Liver (tissue), 9 donors: ENCODE measurements around the gene ZNF530. TPM values are rescaled to one million over a fixed set of nuclear protein-coding genes. Genes with fewer than 3 reads are reported as not detected.

Source experiments
- DNase-seq: peaks from one replicate; pipeline ENCODE4 v3.0.0-alpha.2; 2017; ENCODE audit warnings: low spot score
- H3K27ac ChIP-seq, 2 donors: one replicate each; pipeline ENCODE4 v1.7.0; 2013; ENCODE audit warnings: inconsistent platforms in 2 of 2, low read length in 2 of 2, control low read depth in 1 of 2, low read depth in 1 of 2, mild to moderate bottlenecking in 1 of 2
- H3K27me3 ChIP-seq, 4 donors: one replicate each; pipeline versions ENCODE4 v1.6.1 to v1.7.0; 2013; ENCODE audit warnings: low read length in 3 of 4, inconsistent platforms in 1 of 4, mild to moderate bottlenecking in 1 of 4, moderate library complexity in 1 of 4; ENCODE audit not compliant: control insufficient read depth in 4 of 4, insufficient read depth in 4 of 4
- H3K36me3 ChIP-seq, 4 donors: one replicate each; pipeline versions ENCODE4 v1.6.1 to v1.7.0; 2013; ENCODE audit warnings: low read length in 3 of 4, mild to moderate bottlenecking in 3 of 4, low read depth in 1 of 4, moderate library complexity in 1 of 4; ENCODE audit not compliant: control insufficient read depth in 4 of 4, insufficient read depth in 3 of 4
- H3K4me1 ChIP-seq, 4 donors: one replicate each; pipeline versions ENCODE4 v1.6.1 to v1.7.0; 2013; ENCODE audit warnings: low read length in 3 of 4, mild to moderate bottlenecking in 3 of 4, moderate library complexity in 1 of 4; ENCODE audit not compliant: control insufficient read depth in 4 of 4, insufficient read depth in 4 of 4
- H3K4me3 ChIP-seq, 3 donors: one replicate each; pipeline versions ENCODE4 v1.6.1 to v1.7.0; 2013; ENCODE audit warnings: low read length in 3 of 3, control low read depth in 1 of 3, low read depth in 1 of 3, mild to moderate bottlenecking in 1 of 3
- H3K9ac ChIP-seq, 2 donors: one replicate each; pipeline ENCODE4 v1.7.0; 2013; ENCODE audit warnings: low read length in 2 of 2, mild to moderate bottlenecking in 2 of 2, moderate library complexity in 2 of 2, control low read depth in 1 of 2, low read depth in 1 of 2
- H3K9me3 ChIP-seq, 4 donors: one replicate each; pipeline versions ENCODE4 v1.6.1 to v1.7.0; 2013; ENCODE audit warnings: low read length in 3 of 4; ENCODE audit not compliant: control insufficient read depth in 4 of 4
- EGR1 ChIP-seq, 2 donors: IDR thresholded peaks; 2 replicates each; pipeline ENCODE4 v1.6.1; 2016 to 2018; ENCODE audit warnings: antibody characterized with exemption in 2 of 2, low read depth in 2 of 2
- FOXA1 ChIP-seq: IDR thresholded peaks from 2 replicates; pipeline ENCODE4 v1.6.1; 2016; ENCODE audit warnings: antibody characterized with exemption
- FOXA2 ChIP-seq: IDR thresholded peaks from 2 replicates; pipeline ENCODE4 v1.6.1; 2016; ENCODE audit warnings: antibody characterized with exemption
- GABPA ChIP-seq, 2 donors: IDR thresholded peaks in 1 of 2; conservative IDR thresholded peaks in 1 of 2; 2 replicates each; pipeline ENCODE4 v1.6.1; 2016; ENCODE audit warnings: antibody characterized with exemption in 2 of 2, mild to moderate bottlenecking in 1 of 2, moderate library complexity in 1 of 2
- HNF4A ChIP-seq, 2 donors: conservative IDR thresholded peaks; 2 replicates each; pipeline ENCODE4 v1.6.1; 2016; ENCODE audit warnings: antibody characterized with exemption in 2 of 2, mild to moderate bottlenecking in 2 of 2
- HNF4G ChIP-seq: IDR thresholded peaks from 2 replicates; pipeline ENCODE4 v1.6.1; 2016; ENCODE audit warnings: antibody characterized with exemption
- JUND ChIP-seq, 2 donors: IDR thresholded peaks; 2 replicates each; pipeline ENCODE4 v1.6.1; 2016; ENCODE audit warnings: antibody characterized with exemption in 2 of 2
- NR2F2 ChIP-seq: IDR thresholded peaks from 2 replicates; pipeline ENCODE4 v1.6.1; 2016; ENCODE audit warnings: antibody characterized with exemption
- RAD21 ChIP-seq, 2 donors: IDR thresholded peaks; 2 replicates each; pipeline ENCODE4 v1.6.1; 2016; ENCODE audit warnings: antibody characterized with exemption in 2 of 2, mild to moderate bottlenecking in 2 of 2
- SP1 ChIP-seq: IDR thresholded peaks from 2 replicates; pipeline ENCODE4 v1.6.1; 2018; ENCODE audit warnings: antibody characterized with exemption, mild to moderate bottlenecking
- TAF1 ChIP-seq: conservative IDR thresholded peaks from 2 replicates; pipeline ENCODE4 v1.6.1; 2016; ENCODE audit warnings: antibody characterized with exemption, mild to moderate bottlenecking
- YY1 ChIP-seq: IDR thresholded peaks from 2 replicates; pipeline ENCODE4 v1.6.1; 2016; ENCODE audit warnings: antibody characterized with exemption, mild to moderate bottlenecking
- WGBS: extraction: QIAGEN DNeasy Blood & Tissue Kit; methylation state at CpG from one replicate; pipeline ENCODE4 v1.1.7; 2013; 5-methylcytosine and 5-hydroxymethylcytosine counted together
- polyA plus RNA-seq, 2 donors: library from polyadenylated mRNA; stranded (reverse) in 1 of 2; unstranded in 1 of 2; fragments of 200-250 nt in 1 of 2; fragments of >200 nt in 1 of 2; fragmentation: Nextera tagmentation in 1 of 2; extraction: Ambion mirVana in 1 of 2; gene quantifications; one replicate each; pipeline versions ENCODE4 v1.2.1 to v1.2.3, GENCODE V29; 2013 to 2015
- total RNA-seq, 2 donors: library from RNA; depleted of rRNA; stranded (reverse); fragments of >200 nt; gene quantifications; one replicate each; pipeline ENCODE4 v1.2.3, GENCODE V29; 2014
- TF ChIP-seq, protein P1 (sequence below): fragments of 150-350 bp; IDR thresholded peaks from 2 replicates; pipeline ENCODE4 v1.5.1; 2017; ENCODE audit warnings: improper control_type of control experiment, low read depth, low read length; ENCODE audit not compliant: missing input control
- TF ChIP-seq, protein P2 (sequence below): IDR thresholded peaks from 2 replicates; pipeline ENCODE4 v1.6.1; 2016; ENCODE audit warnings: antibody characterized with exemption
- TF ChIP-seq, protein P3 (sequence below): IDR thresholded peaks from 2 replicates; pipeline ENCODE4 v1.6.1; 2016; ENCODE audit warnings: antibody characterized with exemption
- TF ChIP-seq, protein P4 (sequence below): IDR thresholded peaks from 2 replicates; pipeline ENCODE4 v1.6.1; 2016; ENCODE audit warnings: antibody characterized with exemption, mild to moderate bottlenecking
- donor health status: healthy.
- donor health status: healthy.
- donor health status: healthy.
- donor health status: healthy.
- donor health status: healthy.

The ZNF530 gene
- total and polyA plus RNA-seq, 4 donors, result 0.86 to 7.1 (median 1.4) TPM

DNA sequence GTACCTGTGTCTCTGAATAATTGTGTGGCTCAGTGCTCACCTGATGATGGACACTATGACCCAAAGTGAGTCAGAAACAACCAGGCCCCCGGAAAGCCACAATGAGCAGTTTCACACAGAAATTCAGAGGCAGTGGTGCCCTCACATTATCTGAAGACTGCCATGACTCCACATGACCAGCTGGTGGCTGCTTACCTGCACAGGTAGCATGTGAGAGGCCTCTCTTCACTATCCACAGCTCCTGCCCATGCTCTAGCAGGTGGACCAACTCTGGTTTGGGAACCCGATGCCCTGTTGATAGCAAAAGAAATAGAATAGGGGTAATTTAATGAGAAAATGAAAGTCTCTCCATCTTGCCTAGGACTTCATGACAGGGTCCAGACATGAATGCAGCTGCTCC lies 47.3 kb upstream of the ZNF530 start:
- TF ChIP-seq, protein P1, sequence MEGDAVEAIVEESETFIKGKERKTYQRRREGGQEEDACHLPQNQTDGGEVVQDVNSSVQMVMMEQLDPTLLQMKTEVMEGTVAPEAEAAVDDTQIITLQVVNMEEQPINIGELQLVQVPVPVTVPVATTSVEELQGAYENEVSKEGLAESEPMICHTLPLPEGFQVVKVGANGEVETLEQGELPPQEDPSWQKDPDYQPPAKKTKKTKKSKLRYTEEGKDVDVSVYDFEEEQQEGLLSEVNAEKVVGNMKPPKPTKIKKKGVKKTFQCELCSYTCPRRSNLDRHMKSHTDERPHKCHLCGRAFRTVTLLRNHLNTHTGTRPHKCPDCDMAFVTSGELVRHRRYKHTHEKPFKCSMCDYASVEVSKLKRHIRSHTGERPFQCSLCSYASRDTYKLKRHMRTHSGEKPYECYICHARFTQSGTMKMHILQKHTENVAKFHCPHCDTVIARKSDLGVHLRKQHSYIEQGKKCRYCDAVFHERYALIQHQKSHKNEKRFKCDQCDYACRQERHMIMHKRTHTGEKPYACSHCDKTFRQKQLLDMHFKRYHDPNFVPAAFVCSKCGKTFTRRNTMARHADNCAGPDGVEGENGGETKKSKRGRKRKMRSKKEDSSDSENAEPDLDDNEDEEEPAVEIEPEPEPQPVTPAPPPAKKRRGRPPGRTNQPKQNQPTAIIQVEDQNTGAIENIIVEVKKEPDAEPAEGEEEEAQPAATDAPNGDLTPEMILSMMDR, result no peak
- TF ChIP-seq, protein P2, sequence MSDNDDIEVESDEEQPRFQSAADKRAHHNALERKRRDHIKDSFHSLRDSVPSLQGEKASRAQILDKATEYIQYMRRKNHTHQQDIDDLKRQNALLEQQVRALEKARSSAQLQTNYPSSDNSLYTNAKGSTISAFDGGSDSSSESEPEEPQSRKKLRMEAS, result no peak
- TF ChIP-seq RAD21 (IDR thresholded peaks at IDR 0.05), result no peak
- TF ChIP-seq FOXA1, result no peak
- no peak for TF ChIP-seq HNF4A (conservative IDR thresholded peaks at IDR 0.05)
- no peak for TF ChIP-seq GABPA (IDR thresholded peaks at IDR 0.05 in 1 of 2, conservative IDR thresholded peaks at IDR 0.05 in 1 of 2)
- TF ChIP-seq NR2F2, result no peak
- TF ChIP-seq JUND (IDR thresholded peaks at IDR 0.05), result no peak
- TF ChIP-seq HNF4G, result no peak
- no peak for TF ChIP-seq EGR1 (IDR thresholded peaks at IDR 0.05; ENCODE audit: low read depth in 2 of 2)
- TF ChIP-seq TAF1, result no peak
- no peak for TF ChIP-seq SP1
- TF ChIP-seq, protein P3, sequence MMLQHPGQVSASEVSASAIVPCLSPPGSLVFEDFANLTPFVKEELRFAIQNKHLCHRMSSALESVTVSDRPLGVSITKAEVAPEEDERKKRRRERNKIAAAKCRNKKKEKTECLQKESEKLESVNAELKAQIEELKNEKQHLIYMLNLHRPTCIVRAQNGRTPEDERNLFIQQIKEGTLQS, result no peak
- TF ChIP-seq, protein P4, sequence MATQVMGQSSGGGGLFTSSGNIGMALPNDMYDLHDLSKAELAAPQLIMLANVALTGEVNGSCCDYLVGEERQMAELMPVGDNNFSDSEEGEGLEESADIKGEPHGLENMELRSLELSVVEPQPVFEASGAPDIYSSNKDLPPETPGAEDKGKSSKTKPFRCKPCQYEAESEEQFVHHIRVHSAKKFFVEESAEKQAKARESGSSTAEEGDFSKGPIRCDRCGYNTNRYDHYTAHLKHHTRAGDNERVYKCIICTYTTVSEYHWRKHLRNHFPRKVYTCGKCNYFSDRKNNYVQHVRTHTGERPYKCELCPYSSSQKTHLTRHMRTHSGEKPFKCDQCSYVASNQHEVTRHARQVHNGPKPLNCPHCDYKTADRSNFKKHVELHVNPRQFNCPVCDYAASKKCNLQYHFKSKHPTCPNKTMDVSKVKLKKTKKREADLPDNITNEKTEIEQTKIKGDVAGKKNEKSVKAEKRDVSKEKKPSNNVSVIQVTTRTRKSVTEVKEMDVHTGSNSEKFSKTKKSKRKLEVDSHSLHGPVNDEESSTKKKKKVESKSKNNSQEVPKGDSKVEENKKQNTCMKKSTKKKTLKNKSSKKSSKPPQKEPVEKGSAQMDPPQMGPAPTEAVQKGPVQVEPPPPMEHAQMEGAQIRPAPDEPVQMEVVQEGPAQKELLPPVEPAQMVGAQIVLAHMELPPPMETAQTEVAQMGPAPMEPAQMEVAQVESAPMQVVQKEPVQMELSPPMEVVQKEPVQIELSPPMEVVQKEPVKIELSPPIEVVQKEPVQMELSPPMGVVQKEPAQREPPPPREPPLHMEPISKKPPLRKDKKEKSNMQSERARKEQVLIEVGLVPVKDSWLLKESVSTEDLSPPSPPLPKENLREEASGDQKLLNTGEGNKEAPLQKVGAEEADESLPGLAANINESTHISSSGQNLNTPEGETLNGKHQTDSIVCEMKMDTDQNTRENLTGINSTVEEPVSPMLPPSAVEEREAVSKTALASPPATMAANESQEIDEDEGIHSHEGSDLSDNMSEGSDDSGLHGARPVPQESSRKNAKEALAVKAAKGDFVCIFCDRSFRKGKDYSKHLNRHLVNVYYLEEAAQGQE, result no peak
- no peaks in the 10 kb centered on the region for H3K4me1 ChIP-seq
- H3K9me3 ChIP-seq, result peaks cover 55 to 81% (median 73%) of the 10 kb centered on the region in 4 donors
- H3K36me3 ChIP-seq, result peaks cover 38 to 90% (median 86%) of the 10 kb centered on the region in 4 donors
- WGBS, result 98% methylated on average over 2 of the region's 2 CpGs
- no peak overlapping the region for H3K27ac ChIP-seq
- no peak for DNase-seq
- no peaks in the 10 kb centered on the region for H3K27me3 ChIP-seq
- no peak overlapping the region for H3K9ac ChIP-seq
- peak overlapping the region in 2 of 3 donors; percentile 56 to 66 for H3K4me3 ChIP-seq

DNA sequence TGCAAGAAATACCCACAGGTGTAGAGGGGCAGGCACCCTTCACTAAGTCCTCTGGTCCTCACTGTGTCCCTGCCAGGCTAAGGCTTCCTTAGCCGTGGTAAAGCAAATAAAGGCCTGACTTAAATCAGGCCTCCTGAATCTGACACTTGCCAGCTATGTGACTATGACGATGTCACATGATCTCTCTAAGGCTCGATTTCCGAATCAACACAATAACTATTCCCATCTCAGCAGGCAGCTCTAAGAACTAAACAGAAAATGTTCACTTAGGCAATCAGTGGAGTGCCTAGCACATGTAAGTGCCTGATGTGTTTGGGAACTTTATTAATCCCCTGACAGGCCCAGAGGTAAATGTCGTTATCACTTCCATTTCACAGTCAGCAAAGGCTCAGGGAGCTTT lies 42.0 kb upstream of the ZNF530 start:
- peaks cover 28 to 56% (median 39%) of the 10 kb centered on the region in 4 donors for H3K9me3 ChIP-seq
- H3K36me3 ChIP-seq, result peaks cover 12 to 38% (median 36%) of the 10 kb centered on the region in 4 donors
- H3K4me3 ChIP-seq, result peak overlapping the region in 2 of 3 donors; percentile 46 to 70
- peaks cover 0 to 19% (median 11%) of the 10 kb centered on the region in 4 donors for H3K4me1 ChIP-seq
- no peak for DNase-seq
- no peaks in the 10 kb centered on the region for H3K27me3 ChIP-seq
- no peak overlapping the region for H3K27ac ChIP-seq
- H3K9ac ChIP-seq, result no peak overlapping the region
- WGBS, result 87% methylated on average over 5 of the region's 5 CpGs
- TF ChIP-seq NR2F2 (no peak), JUND (IDR thresholded peaks at IDR 0.05) (no peak), SP1 (no peak), RAD21 (IDR thresholded peaks at IDR 0.05) (no peak), GABPA (IDR thresholded peaks at IDR 0.05 in 1 of 2, conservative IDR thresholded peaks at IDR 0.05 in 1 of 2) (no peak), EGR1 (IDR thresholded peaks at IDR 0.05; ENCODE audit: low read depth in 2 of 2) (no peak), FOXA1 (no peak), HNF4G (no peak), FOXA2 (no peak), YY1 (no peak), TAF1 (no peak), HNF4A (conservative IDR thresholded peaks at IDR 0.05) (no peak)
- TF ChIP-seq, protein P1, result no peak
- TF ChIP-seq, protein P4, result no peak
- TF ChIP-seq, protein P2, result no peak
- TF ChIP-seq, protein P3, result no peak
